HepG2 (cell line): ENCODE data around the gene SUPV3L1.

Experiments used
- BHLHE40 ChIP-seq: IDR thresholded peaks from 2 replicates; pipeline ENCODE4 v1.6.1; 2011; ENCODE audit warnings: low read length, improper control_type of control experiment
- MXD3 ChIP-seq: IDR thresholded peaks from 2 replicates; pipeline ENCODE4 v1.6.1; 2016; ENCODE audit warnings: mild to moderate bottlenecking, missing biosample characterization, missing genetic modification reagents
- REXO4 ChIP-seq: sonication (generic); formaldehyde crosslinking; IDR thresholded peaks from 2 replicates; pipeline ENCODE4 v1.8.0; 2022; ENCODE audit warnings: missing genetic modification reagents, mild to moderate bottlenecking, borderline replicate concordance
- TF ChIP-seq, protein P1 (sequence below): sonication (generic); formaldehyde crosslinking; IDR thresholded peaks from 2 replicates; pipeline ENCODE4 v1.5.0; 2020; ENCODE audit warnings: missing genetic modification reagents, mild to moderate bottlenecking, borderline replicate concordance
- TF ChIP-seq, protein P2 (sequence below): sonication (generic); formaldehyde crosslinking; IDR thresholded peaks from 2 replicates; pipeline ENCODE4 v1.4.0; 2020; ENCODE audit warnings: missing genetic modification reagents

DNA sequence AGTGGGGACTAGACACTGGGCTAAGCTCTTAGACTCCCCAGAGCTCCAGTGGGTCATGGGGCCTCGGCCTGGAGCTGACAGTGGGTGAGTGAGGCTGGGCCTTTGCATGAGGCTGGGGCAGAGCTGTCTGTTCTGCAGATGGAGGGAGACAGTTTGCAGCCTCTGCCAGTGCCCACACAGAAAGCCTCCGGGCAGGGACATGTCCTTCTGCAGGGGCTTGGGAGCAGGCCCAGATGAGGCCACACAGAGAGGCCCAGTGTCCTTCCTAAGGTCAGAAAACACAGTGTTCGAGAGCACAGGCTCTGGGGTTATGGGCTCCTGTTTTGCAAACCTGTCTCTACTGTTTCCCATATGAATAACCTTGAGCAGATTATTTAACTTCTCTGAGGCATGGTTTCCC lies 73.1 kb downstream of the SUPV3L1 start:
- TF ChIP-seq MXD3 (CRISPR knock-in tag) (no peak), BHLHE40 (no peak), REXO4 (no peak)
- TF ChIP-seq, protein P1, sequence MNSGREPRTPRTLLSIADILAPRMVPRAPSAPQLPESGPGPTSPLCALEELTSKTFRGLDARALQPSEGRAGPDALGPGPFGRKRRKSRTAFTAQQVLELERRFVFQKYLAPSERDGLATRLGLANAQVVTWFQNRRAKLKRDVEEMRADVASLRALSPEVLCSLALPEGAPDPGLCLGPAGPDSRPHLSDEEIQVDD (CRISPR knock-in tag): no peak
- TF ChIP-seq, protein P2, sequence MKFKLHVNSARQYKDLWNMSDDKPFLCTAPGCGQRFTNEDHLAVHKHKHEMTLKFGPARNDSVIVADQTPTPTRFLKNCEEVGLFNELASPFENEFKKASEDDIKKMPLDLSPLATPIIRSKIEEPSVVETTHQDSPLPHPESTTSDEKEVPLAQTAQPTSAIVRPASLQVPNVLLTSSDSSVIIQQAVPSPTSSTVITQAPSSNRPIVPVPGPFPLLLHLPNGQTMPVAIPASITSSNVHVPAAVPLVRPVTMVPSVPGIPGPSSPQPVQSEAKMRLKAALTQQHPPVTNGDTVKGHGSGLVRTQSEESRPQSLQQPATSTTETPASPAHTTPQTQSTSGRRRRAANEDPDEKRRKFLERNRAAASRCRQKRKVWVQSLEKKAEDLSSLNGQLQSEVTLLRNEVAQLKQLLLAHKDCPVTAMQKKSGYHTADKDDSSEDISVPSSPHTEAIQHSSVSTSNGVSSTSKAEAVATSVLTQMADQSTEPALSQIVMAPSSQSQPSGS (CRISPR knock-in tag): no peak
